Ramos (cell line): ENCODE results near the gene RTP2.

Experiments
- in situ Hi-C: fragments of 300-500 bp; cut with MboI; formaldehyde crosslinking; loops from one replicate; pipeline ENCODE4 v1.14.3; 2022; ENCODE audit warnings: low sequenced_read_pairs; ENCODE audit not compliant: unreplicated experiment

RTP2 gene

GRCh38 chr3:187739561-187740332 is 37.4 kb upstream of the RTP2 start:
- in situ Hi-C loops, result loop anchor here (5.0 to 10.0 kb wide), 8 partner anchors 163 to 1405 kb away; no protein-coding TSS in a partner anchor

- in situ Hi-C loops, result loop anchor here (5.0 to 10.0 kb wide), 2 partner anchors 1213 to 1406 kb away; no protein-coding TSS in a partner anchor
Measured at GRCh38 chr3:187739094-187739560, 36.8 kb upstream of the RTP2 start.

DNA sequence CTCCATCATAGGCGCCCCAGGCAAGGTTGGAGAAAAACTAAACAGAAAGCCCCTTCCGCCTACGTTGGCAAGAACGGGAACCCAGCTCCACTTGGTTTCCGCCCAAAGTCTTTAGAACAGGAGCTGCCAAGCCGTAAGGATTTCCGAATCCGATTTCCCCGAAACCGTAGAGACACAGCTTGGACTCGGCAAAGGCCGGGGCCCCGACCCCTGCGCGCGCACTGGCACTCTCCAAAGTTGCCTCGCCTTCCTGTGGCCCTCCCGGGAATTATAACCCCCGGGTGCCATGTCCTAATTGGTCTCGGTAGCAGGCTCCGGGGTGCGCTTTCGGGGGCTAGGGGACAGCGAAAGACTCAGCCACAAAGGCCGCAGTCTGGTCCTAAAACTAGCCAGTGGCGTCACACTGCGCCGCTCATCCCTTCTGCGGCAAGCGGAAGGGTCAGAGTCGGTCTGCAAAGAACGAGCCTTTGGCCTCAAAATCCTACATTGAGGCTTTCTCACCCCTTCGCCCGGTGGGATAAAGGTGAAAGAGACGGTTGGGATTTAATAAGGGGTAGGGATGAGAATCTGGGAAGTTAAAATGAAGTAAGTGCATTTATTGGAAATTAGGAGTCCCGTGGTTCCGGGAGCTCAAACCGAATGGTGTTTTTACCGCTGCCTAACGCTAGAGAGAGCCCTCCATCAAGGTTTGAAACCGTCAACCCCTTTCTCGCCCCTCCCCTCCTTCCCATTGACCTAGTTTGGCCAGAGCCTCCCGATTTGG is 36.2 kb upstream of the RTP2 start:
- in situ Hi-C loops, result loop anchor here (5.0 to 10.0 kb wide), 2 partner anchors 1214 to 1406 kb away; no protein-coding TSS in a partner anchor

GRCh38 chr3:187738071-187738330 is 35.6 kb upstream of the RTP2 start:
- in situ Hi-C loops, result loop anchor here (5.0 to 10.0 kb wide), 2 partner anchors 1214 to 1407 kb away; no protein-coding TSS in a partner anchor

- in situ Hi-C loops, result loop anchor here (5.0 to 10.0 kb wide), 2 partner anchors 1215 to 1407 kb away; no protein-coding TSS in a partner anchor
Measured at GRCh38 chr3:187737368-187738070, 35.2 kb upstream of the RTP2 start.

GRCh38 chr3:187737006-187737367 is 34.6 kb upstream of the RTP2 start:
- in situ Hi-C loops, result loop anchor here (5.0 to 10.0 kb wide), 2 partner anchors 1215 to 1408 kb away; no protein-coding TSS in a partner anchor

DNA sequence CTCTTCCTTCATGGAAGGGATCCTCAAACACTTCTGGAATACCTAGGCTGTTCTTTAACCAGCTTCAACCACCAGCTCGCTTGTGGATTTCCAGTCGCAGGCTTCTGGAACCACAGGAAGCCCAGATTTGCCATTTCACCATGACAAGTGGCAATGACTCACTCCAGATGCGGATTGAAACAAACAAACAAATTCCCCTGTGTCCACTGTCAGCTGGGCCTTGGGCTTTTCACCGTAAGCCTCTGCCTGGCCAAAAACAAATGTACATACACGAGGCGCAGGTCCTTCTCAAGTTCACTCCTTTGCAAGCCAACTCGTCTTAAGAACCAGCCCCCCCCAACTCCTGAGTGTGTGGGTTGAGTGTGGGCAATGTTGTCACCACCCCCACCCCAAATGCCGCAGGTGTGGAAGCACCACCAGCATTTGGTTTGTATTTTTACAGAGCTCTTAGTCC is 34.1 kb upstream of the RTP2 start:
- in situ Hi-C loops, result loop anchor here (5.0 to 10.0 kb wide), 2 partner anchors 1216 to 1408 kb away; no protein-coding TSS in a partner anchor

GRCh38 chr3:187735837-187736236 is 33.5 kb upstream of the RTP2 start:
- in situ Hi-C loops, result loop anchor here (5.0 to 10.0 kb wide), 2 partner anchors 1216 to 1409 kb away; no protein-coding TSS in a partner anchor

- in situ Hi-C loops, result loop anchor here (5.0 to 10.0 kb wide), 2 partner anchors 1217 to 1409 kb away; no protein-coding TSS in a partner anchor
Measured at GRCh38 chr3:187735383-187735782, 33.0 kb upstream of the RTP2 start.

GRCh38 chr3:187734841-187735240 is 32.5 kb upstream of the RTP2 start:
- in situ Hi-C loops, result loop anchor here (5.0 to 10.0 kb wide), 2 partner anchors 1217 to 1410 kb away; no protein-coding TSS in a partner anchor

- in situ Hi-C loops, result loop anchor here (10.0 kb wide), 1 partner anchor 1411 kb away; no protein-coding TSS in a partner anchor
Measured at GRCh38 chr3:187733371-187733770, 31.0 kb upstream of the RTP2 start.

GRCh38 chr3:187729598-187729997 is 27.2 kb upstream of the RTP2 start:
- in situ Hi-C loops, result no loop called here

- in situ Hi-C loops, result no loop called here
Measured at GRCh38 chr3:187728940-187729583, 26.7 kb upstream of the RTP2 start.

DNA sequence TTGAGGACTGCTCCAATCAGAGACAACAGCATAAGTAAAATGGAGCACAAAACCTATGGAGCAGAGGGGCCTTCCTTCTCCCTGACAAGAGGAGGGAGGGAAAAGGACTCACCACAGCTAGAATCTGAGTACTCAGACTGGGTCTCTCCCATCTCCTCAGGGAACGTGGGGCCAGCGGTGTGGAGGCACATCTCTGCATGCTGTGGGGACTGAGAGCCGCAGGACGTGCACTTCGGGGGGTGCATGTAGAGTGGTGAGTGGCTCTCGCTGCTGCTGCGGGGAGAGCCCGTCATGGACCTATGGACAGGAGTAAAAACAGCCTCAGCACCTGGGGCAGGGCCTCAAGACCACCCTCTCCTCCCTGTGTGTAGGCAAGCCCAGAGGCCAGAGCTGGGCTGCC is 25.9 kb upstream of the RTP2 start:
- in situ Hi-C loops, result no loop called here

GRCh38 chr3:187726564-187726963 is 24.2 kb upstream of the RTP2 start:
- in situ Hi-C loops, result no loop called here

- in situ Hi-C loops, result no loop called here
Measured at GRCh38 chr3:187725653-187726370, 23.5 kb upstream of the RTP2 start.

DNA sequence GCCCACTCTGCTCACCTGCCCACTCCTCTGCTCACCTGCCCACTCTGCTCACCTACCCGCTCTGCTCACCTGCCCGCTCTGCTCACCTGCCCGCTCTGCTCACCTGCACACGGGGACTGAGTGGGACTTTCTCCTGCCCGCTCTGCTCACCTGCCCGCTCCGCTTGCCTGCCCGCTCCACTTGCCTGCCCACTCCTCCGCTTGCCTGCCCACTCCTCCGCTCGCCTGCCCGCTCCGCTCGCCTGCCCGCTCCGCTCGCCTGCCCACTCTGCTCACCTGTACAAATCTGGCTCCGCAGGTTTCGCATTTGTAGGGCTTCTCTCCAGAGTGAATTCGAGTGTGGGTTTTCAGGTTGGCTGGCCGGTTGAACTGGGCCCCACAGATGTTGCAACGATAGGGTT is 22.9 kb upstream of the RTP2 start:
- in situ Hi-C loops, result no loop called here

DNA sequence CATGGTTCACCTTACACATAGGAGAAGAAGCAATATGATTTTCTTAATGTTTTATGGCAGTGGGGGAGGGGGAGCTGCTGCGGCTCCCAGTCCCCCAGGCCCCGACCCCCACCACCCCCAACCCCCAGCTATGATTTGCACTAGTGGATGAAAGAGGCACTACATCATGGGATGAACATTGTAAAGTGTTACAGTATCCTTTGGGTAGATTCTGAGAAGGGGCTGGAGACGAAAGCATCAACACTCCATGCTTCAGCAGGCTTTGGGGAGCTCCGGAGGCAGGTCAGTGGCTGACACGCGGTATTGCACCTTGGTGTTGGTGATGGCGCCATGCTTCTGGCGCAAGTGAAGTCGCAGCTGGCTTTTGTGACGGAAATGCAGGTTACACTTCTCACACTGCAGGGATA is 19.9 kb upstream of the RTP2 start:
- in situ Hi-C loops, result no loop called here

DNA sequence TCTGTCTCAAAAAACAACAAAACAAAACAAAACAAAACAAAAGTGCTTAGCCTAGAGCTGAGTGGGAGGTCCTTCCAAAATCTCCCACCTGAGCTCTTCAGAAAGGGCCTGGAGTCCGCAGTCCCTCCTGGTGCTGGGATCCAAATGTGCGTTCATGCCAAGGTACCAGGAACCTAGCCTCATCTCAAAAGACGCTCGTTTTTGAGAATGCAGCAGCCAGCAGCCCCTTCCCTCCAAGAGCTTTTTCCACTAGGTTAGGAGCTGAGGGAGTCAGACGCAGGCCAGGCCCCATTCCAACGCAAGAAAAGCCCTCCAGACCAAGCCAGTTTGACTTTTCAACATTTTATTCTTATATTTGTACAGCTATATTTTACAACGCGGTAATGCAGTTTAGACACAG is 18.7 kb upstream of the RTP2 start:
- in situ Hi-C loops, result no loop called here
